Right atrium auricular region (tissue), 2 donors: ENCODE measurements around the gene ODAD2. TPM values are rescaled to one million over a fixed set of nuclear protein-coding genes. Genes with fewer than 3 reads are reported as not detected.

Experiments used
- DNase-seq: peaks from one replicate; pipeline ENCODE4 v3.0.0-alpha.2; 2019; ENCODE audit warnings: low spot score
- H3K27ac ChIP-seq, 2 donors: fragments of 200-600 bp; sonication (generic); 1 replicate in 1 of 2; 2 replicates in 1 of 2; pipeline ENCODE4 v1.5.1; 2016 to 2019
- H3K27me3 ChIP-seq, 2 donors: fragments of 200-600 bp; sonication (generic); one replicate each; pipeline versions ENCODE4 v1.5.1 to v1.6.0; 2017 to 2019
- H3K36me3 ChIP-seq: fragments of 200-600 bp; sonication (generic); one replicate; pipeline ENCODE4 v1.5.1; 2016
- H3K4me1 ChIP-seq, 2 donors: fragments of 200-600 bp; sonication (generic); one replicate each; pipeline versions ENCODE4 v1.5.1 to v1.6.0; 2017 to 2019
- H3K4me3 ChIP-seq, 2 donors: fragments of 200-600 bp; sonication (generic); 1 replicate in 1 of 2; 2 replicates in 1 of 2; pipeline ENCODE4 v1.5.1; 2017 to 2019; ENCODE audit warnings: mild to moderate bottlenecking in 1 of 2, moderate library complexity in 1 of 2
- H3K9me3 ChIP-seq, 2 donors: fragments of 200-600 bp; sonication (generic); one replicate each; pipeline ENCODE4 v1.5.1; 2019
- CTCF ChIP-seq, 2 donors: fragments of 200-600 bp; sonication (generic); IDR thresholded peaks; one replicate each; pipeline ENCODE4 v1.5.1; 2019; ENCODE audit warnings: antibody characterized with exemption in 2 of 2
- total RNA-seq, 2 donors: library from RNA; depleted of rRNA; stranded (reverse); fragments of >200 nt; gene quantifications; one replicate each; pipeline ENCODE4 v1.1.0, GENCODE V29; 2016

The ODAD2 gene
- total RNA-seq, 2 donors from 2014 or later, result 0.08 to 0.15 TPM

- Histone ChIP-seq H3K4me1 (no peaks in the 10 kb centered on the region), H3K36me3 (no peaks in the 10 kb centered on the region), H3K4me3 (no peak overlapping the region), H3K27me3 (no peaks in the 10 kb centered on the region), H3K27ac (no peak overlapping the region), H3K9me3 (peaks cover 0 to 4% of the 10 kb centered on the region in 2 donors)
- TF ChIP-seq CTCF (IDR thresholded peaks at IDR 0.05), result no peak
- DNase-seq, result no peak
Observed at GRCh38 chr10:27893358-27893954, 105.4 kb downstream of the ODAD2 start.

- TF ChIP-seq CTCF (IDR thresholded peaks at IDR 0.05), result no peak
- H3K4me3 ChIP-seq, result no peak overlapping the region
- peaks cover 0 to 8% of the 10 kb centered on the region in 2 donors for H3K9me3 ChIP-seq
- no peaks in the 10 kb centered on the region for H3K27me3 ChIP-seq
- no peak for DNase-seq
- H3K4me1 ChIP-seq, result no peaks in the 10 kb centered on the region
- H3K36me3 ChIP-seq, result no peaks in the 10 kb centered on the region
- no peak overlapping the region for H3K27ac ChIP-seq
Observed at GRCh38 chr10:27890971-27891370, 107.9 kb downstream of the ODAD2 start.

- no peak for TF ChIP-seq CTCF (IDR thresholded peaks at IDR 0.05)
- H3K4me1 ChIP-seq, result no peaks in the 10 kb centered on the region
- no peak for DNase-seq
- H3K9me3 ChIP-seq, result peaks cover 0 to 11% of the 10 kb centered on the region in 2 donors
- H3K4me3 ChIP-seq, result no peak overlapping the region
- no peak overlapping the region for H3K27ac ChIP-seq
- H3K36me3 ChIP-seq, result no peaks in the 10 kb centered on the region
- no peaks in the 10 kb centered on the region for H3K27me3 ChIP-seq
Observed at GRCh38 chr10:27889518-27889917, 109.4 kb downstream of the ODAD2 start.

GRCh38 chr10:27884185-27884641 is 114.7 kb downstream of the ODAD2 start:
- Histone ChIP-seq H3K4me1 (no peaks in the 10 kb centered on the region), H3K27ac (no peak overlapping the region), H3K27me3 (no peaks in the 10 kb centered on the region), H3K36me3 (no peaks in the 10 kb centered on the region), H3K4me3 (no peak overlapping the region), H3K9me3 (peaks cover 0 to 11% of the 10 kb centered on the region in 2 donors)
- no peak for TF ChIP-seq CTCF (IDR thresholded peaks at IDR 0.05)
- no peak for DNase-seq

- H3K27me3 ChIP-seq, result no peaks in the 10 kb centered on the region
- H3K4me3 ChIP-seq, result no peak overlapping the region
- H3K36me3 ChIP-seq, result no peaks in the 10 kb centered on the region
- H3K27ac ChIP-seq, result no peak overlapping the region
- no peak for DNase-seq
- TF ChIP-seq CTCF (IDR thresholded peaks at IDR 0.05), result no peak
- no peaks in the 10 kb centered on the region for H3K4me1 ChIP-seq
- H3K9me3 ChIP-seq, result no peaks in the 10 kb centered on the region
Observed at GRCh38 chr10:27878281-27878680, 120.6 kb downstream of the ODAD2 start.

GRCh38 chr10:27865221-27865635 is 133.7 kb downstream of the ODAD2 start:
- no peaks in the 10 kb centered on the region for H3K36me3 ChIP-seq
- no peaks in the 10 kb centered on the region for H3K27me3 ChIP-seq
- DNase-seq, result no peak
- H3K9me3 ChIP-seq, result peaks cover 0 to 6% of the 10 kb centered on the region in 2 donors
- no peak for TF ChIP-seq CTCF (IDR thresholded peaks at IDR 0.05)
- H3K4me3 ChIP-seq, result no peak overlapping the region
- H3K27ac ChIP-seq, result no peak overlapping the region
- no peaks in the 10 kb centered on the region for H3K4me1 ChIP-seq
